Heart left ventricle (tissue), 13 donors: Measurements from ENCODE around the gene RNF213.

Experiments
- POLR2A ChIP-seq, 2 donors: fragments of 450-650 bp; IDR thresholded peaks; one replicate each; pipeline ENCODE4 v1.6.1; 2017; ENCODE audit warnings: antibody characterized with exemption in 2 of 2, mild to moderate bottlenecking in 2 of 2, moderate library complexity in 2 of 2
- TF ChIP-seq, protein P1 (sequence below), 12 donors: fragments of 200-600 bp; sonication (generic) in 4 of 12; IDR thresholded peaks; one replicate each; pipeline versions ENCODE4 v1.5.0 to v1.8.0; 2018 to 2022; ENCODE audit warnings: antibody characterized with exemption in 12 of 12, mild to moderate bottlenecking in 5 of 12
- donor health status: ischemic (EF 13 %, LVEDD 7.1; RV severe dilation, severe dysfunction).
- donor health status: DM: no; HTN: yes; CAD: no.
- donor health status: DM: no; HTN: no; CAD: no.
- donor health status: ischemic (EF 25% LVEDD 6.9; RV normal size, moderate dysfunction).
- donor health status: ischemic (EF 25% LVEDD 5.7; RV mildly dilated, moderate dysfunction).
- donor health status: ischemic (EF 35%, LVEDD 5.7; RV mildly dilated, moderate dysfunction).
- donor health status: nonischemic (EF 11% LVEDD 7.7; RV severe dilation, severe dysfunction).
- donor health status: DM: yes; HTN: yes; CAD: no.
- donor health status: PGD.
- donor health status: ischemic (EF 29% LVEDD 5.4; RV normal size, mild dysfunction).
- donor health status: nonischemic (EF 23%, LVEDD 6.1; RV moderate dilation, normal function).

DNA sequence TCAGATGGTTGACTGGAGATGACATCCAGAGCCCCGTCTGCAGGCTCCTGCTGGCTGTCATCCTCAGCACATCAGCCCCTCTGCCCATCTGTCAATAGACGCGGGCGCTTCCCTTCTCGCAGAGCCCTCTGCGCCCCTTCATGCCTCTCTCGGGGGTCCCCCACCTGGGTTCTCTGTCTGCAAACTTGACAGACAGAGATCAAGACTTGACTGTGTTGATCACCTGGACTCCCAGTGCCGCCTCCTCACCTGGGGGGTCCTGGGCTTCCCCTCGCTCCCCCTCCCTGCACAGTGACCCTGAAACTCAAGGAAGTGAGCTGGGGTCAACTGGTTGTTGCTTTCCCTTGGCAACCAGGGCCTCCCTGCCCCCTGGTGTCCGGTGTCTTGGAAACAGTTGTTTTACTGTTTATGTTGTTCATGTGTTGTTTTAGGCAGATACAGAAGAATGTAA lies 31.9 kb downstream of the RNF213 start:
- TF ChIP-seq, protein P1, sequence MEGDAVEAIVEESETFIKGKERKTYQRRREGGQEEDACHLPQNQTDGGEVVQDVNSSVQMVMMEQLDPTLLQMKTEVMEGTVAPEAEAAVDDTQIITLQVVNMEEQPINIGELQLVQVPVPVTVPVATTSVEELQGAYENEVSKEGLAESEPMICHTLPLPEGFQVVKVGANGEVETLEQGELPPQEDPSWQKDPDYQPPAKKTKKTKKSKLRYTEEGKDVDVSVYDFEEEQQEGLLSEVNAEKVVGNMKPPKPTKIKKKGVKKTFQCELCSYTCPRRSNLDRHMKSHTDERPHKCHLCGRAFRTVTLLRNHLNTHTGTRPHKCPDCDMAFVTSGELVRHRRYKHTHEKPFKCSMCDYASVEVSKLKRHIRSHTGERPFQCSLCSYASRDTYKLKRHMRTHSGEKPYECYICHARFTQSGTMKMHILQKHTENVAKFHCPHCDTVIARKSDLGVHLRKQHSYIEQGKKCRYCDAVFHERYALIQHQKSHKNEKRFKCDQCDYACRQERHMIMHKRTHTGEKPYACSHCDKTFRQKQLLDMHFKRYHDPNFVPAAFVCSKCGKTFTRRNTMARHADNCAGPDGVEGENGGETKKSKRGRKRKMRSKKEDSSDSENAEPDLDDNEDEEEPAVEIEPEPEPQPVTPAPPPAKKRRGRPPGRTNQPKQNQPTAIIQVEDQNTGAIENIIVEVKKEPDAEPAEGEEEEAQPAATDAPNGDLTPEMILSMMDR (IDR thresholded peaks at IDR 0.05), result no peak
- no peak for TF ChIP-seq POLR2A (IDR thresholded peaks at IDR 0.05)
